Measurements from ENCODE around the gene CORO2A. TPM values are rescaled to one million over a fixed set of nuclear protein-coding genes. Genes with fewer than 3 reads are reported as not detected.

The CORO2A gene
- total RNA-seq, 2 donors from 2014 or later, result 0.66 to 1.3 TPM

DNA sequence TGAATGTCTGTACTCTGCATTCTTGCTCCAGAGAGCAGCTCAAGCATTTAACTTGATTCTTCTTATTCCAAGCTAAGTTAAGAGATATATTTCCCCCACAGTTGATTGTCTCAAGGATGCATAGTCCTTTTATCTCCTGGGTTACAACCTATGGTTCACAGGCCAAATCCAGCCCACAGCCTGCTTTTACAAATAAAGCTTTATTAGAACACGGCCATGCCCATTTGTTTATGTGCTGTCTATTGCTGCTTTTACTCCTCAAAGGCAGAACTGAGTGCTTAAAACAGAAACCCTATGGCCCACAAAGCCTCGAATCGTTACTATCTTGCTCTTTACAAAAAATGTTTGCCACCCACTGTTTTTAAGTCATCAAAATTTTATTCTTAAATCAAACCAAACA lies 37.2 kb upstream of the CORO2A start:
- H3K36me3 ChIP-seq (replicated peaks in 1 of 2; ENCODE audit: insufficient read depth in 1 of 2, low read depth in 2 of 2), result no peaks in the 10 kb centered on the region
- H3K27ac ChIP-seq, result no peak overlapping the region
- ATAC-seq, result no peak
- DNase-seq, result no peak
- no peaks in the 10 kb centered on the region for H3K9me3 ChIP-seq
- intact Hi-C loops (cut with DNase I), result no loop called here
- no peak for TF ChIP-seq POLR2A (IDR thresholded peaks at IDR 0.05)
- TF ChIP-seq, protein P1, sequence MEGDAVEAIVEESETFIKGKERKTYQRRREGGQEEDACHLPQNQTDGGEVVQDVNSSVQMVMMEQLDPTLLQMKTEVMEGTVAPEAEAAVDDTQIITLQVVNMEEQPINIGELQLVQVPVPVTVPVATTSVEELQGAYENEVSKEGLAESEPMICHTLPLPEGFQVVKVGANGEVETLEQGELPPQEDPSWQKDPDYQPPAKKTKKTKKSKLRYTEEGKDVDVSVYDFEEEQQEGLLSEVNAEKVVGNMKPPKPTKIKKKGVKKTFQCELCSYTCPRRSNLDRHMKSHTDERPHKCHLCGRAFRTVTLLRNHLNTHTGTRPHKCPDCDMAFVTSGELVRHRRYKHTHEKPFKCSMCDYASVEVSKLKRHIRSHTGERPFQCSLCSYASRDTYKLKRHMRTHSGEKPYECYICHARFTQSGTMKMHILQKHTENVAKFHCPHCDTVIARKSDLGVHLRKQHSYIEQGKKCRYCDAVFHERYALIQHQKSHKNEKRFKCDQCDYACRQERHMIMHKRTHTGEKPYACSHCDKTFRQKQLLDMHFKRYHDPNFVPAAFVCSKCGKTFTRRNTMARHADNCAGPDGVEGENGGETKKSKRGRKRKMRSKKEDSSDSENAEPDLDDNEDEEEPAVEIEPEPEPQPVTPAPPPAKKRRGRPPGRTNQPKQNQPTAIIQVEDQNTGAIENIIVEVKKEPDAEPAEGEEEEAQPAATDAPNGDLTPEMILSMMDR (IDR thresholded peaks at IDR 0.05), result no peak
- H3K4me3 ChIP-seq, result no peak overlapping the region
- no peaks in the 10 kb centered on the region for H3K27me3 ChIP-seq
- H3K4me1 ChIP-seq, result peaks cover 13% of the 10 kb centered on the region
- WGBS, 2 donors, result 86 to 91% methylated on average over 3 of the region's 3 CpGs

- intact Hi-C loops (cut with DNase I), result no loop called here
- Histone ChIP-seq H3K27me3 (no peaks in the 10 kb centered on the region), H3K4me3 (no peak overlapping the region), H3K36me3 (replicated peaks in 1 of 2; ENCODE audit: insufficient read depth in 1 of 2, low read depth in 2 of 2) (no peaks in the 10 kb centered on the region), H3K9me3 (no peaks in the 10 kb centered on the region), H3K27ac (no peak overlapping the region), H3K4me1 (peaks cover 13% of the 10 kb centered on the region)
- WGBS, 2 donors, result 85 to 89% methylated on average over 4 of the region's 4 CpGs
- TF ChIP-seq, protein P1 (IDR thresholded peaks at IDR 0.05), result no peak
- no peak for TF ChIP-seq POLR2A (IDR thresholded peaks at IDR 0.05)
- no peak for ATAC-seq
- DNase-seq, result no peak
Observed at GRCh38 chr9:98229090-98229395, 36.6 kb upstream of the CORO2A start.

GRCh38 chr9:98228392-98229089 lies 36.1 kb upstream of the CORO2A start:
- Histone ChIP-seq H3K27ac (no peak overlapping the region), H3K4me3 (no peak overlapping the region), H3K27me3 (no peaks in the 10 kb centered on the region), H3K9me3 (no peaks in the 10 kb centered on the region), H3K36me3 (replicated peaks in 1 of 2; ENCODE audit: insufficient read depth in 1 of 2, low read depth in 2 of 2) (no peaks in the 10 kb centered on the region), H3K4me1 (peaks cover 13% of the 10 kb centered on the region)
- TF ChIP-seq, protein P1 (IDR thresholded peaks at IDR 0.05), result no peak
- TF ChIP-seq POLR2A (IDR thresholded peaks at IDR 0.05), result no peak
- intact Hi-C loops (cut with DNase I), result no loop called here
- WGBS, 2 donors, result 68 to 70% methylated on average over 10 of the region's 10 CpGs
- DNase-seq (no peak), ATAC-seq (no peak)

DNA sequence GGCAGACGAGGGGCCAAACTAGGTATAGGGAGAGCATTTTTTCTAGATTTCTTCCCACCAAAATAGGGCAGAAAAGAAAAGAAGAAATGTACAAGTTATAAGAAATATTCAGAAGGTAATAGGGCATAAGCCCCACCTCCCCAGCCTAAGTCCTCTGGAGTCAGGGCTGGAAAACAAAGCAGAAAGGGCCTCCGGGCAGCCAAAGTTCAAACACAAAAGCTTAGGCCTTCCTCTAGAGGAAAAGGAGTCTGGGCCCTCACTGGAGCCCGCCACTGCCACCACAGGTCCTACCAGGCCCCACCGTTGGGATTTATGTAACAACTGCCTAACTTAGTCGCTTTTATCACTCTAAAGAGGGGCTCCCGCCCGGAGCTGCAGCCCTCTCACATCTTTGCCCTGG lies 35.4 kb upstream of the CORO2A start:
- 76 to 86% methylated on average over 7 of the region's 7 CpGs for WGBS, 2 donors
- no peak overlapping the region for H3K27ac ChIP-seq
- intact Hi-C loops (cut with DNase I), result no loop called here

More for the DNA sequence above, 35.4 kb upstream of the CORO2A start:
- Histone ChIP-seq H3K36me3 (replicated peaks in 1 of 2; ENCODE audit: insufficient read depth in 1 of 2, low read depth in 2 of 2) (no peaks in the 10 kb centered on the region), H3K4me3 (no peak overlapping the region), H3K27me3 (no peaks in the 10 kb centered on the region), H3K9me3 (no peaks in the 10 kb centered on the region), H3K4me1 (peaks cover 13% of the 10 kb centered on the region)
- ATAC-seq (no peak), DNase-seq (no peak)
- TF ChIP-seq, protein P1 (IDR thresholded peaks at IDR 0.05), result no peak
- no peak for TF ChIP-seq POLR2A (IDR thresholded peaks at IDR 0.05)

All from body of pancreas (tissue), 4 donors.